K562 treated with DMSO at 1 percent for 12 hours (cell line): ENCODE data around the gene THUMPD2. TPM values are rescaled to one million over a fixed set of nuclear protein-coding genes. Genes with fewer than 3 reads are reported as not detected.

Source experiments
- total RNA-seq: library from RNA; unstranded; fragments of 300-600 nt; gene quantifications from 2 replicates; pipeline ENCODE4 v1.2.3, GENCODE V29; 2022; ENCODE audit not compliant: insufficient read depth

The THUMPD2 gene
- total RNA-seq, result 5.5 and 8.3 TPM in 2 replicates

GRCh38 chr2:39778775-39779340 is at the start of gene THUMPD2:
Gene THUMPD2, minus strand, starts transcription at chr2:39779258. Its CDS starts 19 bp downstream, at chr2:39779239.

Other genes starting within 250 kb of the THUMPD2 start
- 0.95 and 1.0 TPM in 2 replicates for gene TMEM178A, start 113.3 kb downstream of the THUMPD2 start, total RNA-seq